Esophagus squamous epithelium (tissue), 4 donors: ENCODE data around the gene RIN3.

Experiments
- CTCF ChIP-seq, 6 experiments: fragments of 450-650 bp in 4 of 6; fragments of 200-600 bp in 2 of 6; sonication (generic) in 2 of 6; IDR thresholded peaks; one replicate each; pipeline ENCODE4 v1.5.1; 2016 to 2019; ENCODE audit warnings: antibody characterized with exemption in 6 of 6, mild to moderate bottlenecking in 4 of 6, moderate library complexity in 4 of 6
- POLR2A ChIP-seq, 4 donors: fragments of 450-650 bp; IDR thresholded peaks; one replicate each; pipeline ENCODE4 v1.6.1; 2017; ENCODE audit warnings: antibody characterized with exemption in 4 of 4, mild to moderate bottlenecking in 4 of 4, moderate library complexity in 3 of 4

- TF ChIP-seq CTCF (IDR thresholded peaks at IDR 0.05) (no peak), POLR2A (IDR thresholded peaks at IDR 0.05) (no peak)
These were observed 71.2 kb downstream of the RIN3 start for GRCh38 chr14:92584816-92585215.
